GM23338 (cell line): Measurements from ENCODE around the gene RALGPS1. TPM values are rescaled to one million over a fixed set of nuclear protein-coding genes. Genes with fewer than 3 reads are reported as not detected.

Source experiments
- ATAC-seq: fragments of 200-7000 bp; cut with Tn5 transposase; 3 replicates; pipeline ENCODE4 v1.9.1; 2020
- DNase-seq: peaks from one replicate; pipeline ENCODE4 v3.0.0-alpha.2; 2015; ENCODE audit warnings: low spot score
- H2AFZ ChIP-seq: fragments of 200-600 bp; sonication (generic); 2 replicates; pipeline ENCODE4 v1.8.0; 2016; ENCODE audit warnings: antibody characterized with exemption, mild to moderate bottlenecking, moderate library complexity
- H3F3A ChIP-seq: fragments of 200-600 bp; sonication (generic); replicated peaks from 2 replicates; pipeline ENCODE4 v1.8.0; 2017; ENCODE audit warnings: antibody characterized with exemption, mixed run types, low read depth
- H3K27ac ChIP-seq: fragments of 200-600 bp; sonication (generic); 2 replicates; pipeline ENCODE4 v1.6.1; 2016; ENCODE audit warnings: low read depth
- H3K27me3 ChIP-seq: fragments of 200-600 bp; sonication (generic); 2 replicates; pipeline ENCODE4 v1.8.0; 2016; ENCODE audit warnings: mild to moderate bottlenecking, mixed run types, moderate library complexity; ENCODE audit not compliant: insufficient read depth
- H3K36me3 ChIP-seq: fragments of 200-600 bp; sonication (generic); 2 replicates; pipeline ENCODE4 v1.8.0; 2016; ENCODE audit warnings: mild to moderate bottlenecking; ENCODE audit not compliant: insufficient read depth
- H3K4me1 ChIP-seq: fragments of 200-600 bp; sonication (generic); 2 replicates; pipeline ENCODE4 v1.8.0; 2016; ENCODE audit warnings: mild to moderate bottlenecking, moderate library complexity; ENCODE audit not compliant: insufficient read depth
- H3K4me2 ChIP-seq: fragments of 200-600 bp; sonication (generic); 2 replicates; pipeline ENCODE4 v1.7.1; 2017; ENCODE audit warnings: mixed run types
- H3K4me3 ChIP-seq: fragments of 200-600 bp; sonication (generic); 2 replicates; pipeline ENCODE4 v1.6.1; 2016; ENCODE audit warnings: mixed run types
- H3K79me2 ChIP-seq: fragments of 200-600 bp; sonication (generic); replicated peaks from 2 replicates; pipeline ENCODE4 v1.8.0; 2017; ENCODE audit warnings: mild to moderate bottlenecking; ENCODE audit not compliant: insufficient read depth
- H3K9me2 ChIP-seq: fragments of 200-600 bp; sonication (generic); 2 replicates; pipeline ENCODE4 v1.8.0; 2017; ENCODE audit not compliant: insufficient read depth
- H4K20me1 ChIP-seq: fragments of 200-600 bp; sonication (generic); replicated peaks from 2 replicates; pipeline ENCODE4 v1.8.0; 2017; ENCODE audit warnings: mild to moderate bottlenecking; ENCODE audit not compliant: insufficient read depth
- H3K27ac Mint-ChIP-seq: 2 replicates; pipeline ENCODE4 v1.8.0; 2020; ENCODE audit warnings: inconsistent platforms, mild to moderate bottlenecking, moderate library complexity, mixed read lengths
- H3K27me3 Mint-ChIP-seq: 3 replicates; pipeline ENCODE4 v1.8.0; 2022; ENCODE audit warnings: low read depth, mild to moderate bottlenecking, moderate library complexity, mixed read lengths, inconsistent platforms; ENCODE audit not compliant: insufficient read depth, poor library complexity
- H3K36me3 Mint-ChIP-seq: 3 replicates; pipeline ENCODE4 v1.8.0; 2021; ENCODE audit warnings: low read depth, mild to moderate bottlenecking, inconsistent platforms, moderate library complexity, mixed read lengths
- H3K4me1 Mint-ChIP-seq: 3 replicates; pipeline ENCODE4 v1.8.0; 2020; ENCODE audit warnings: mild to moderate bottlenecking, inconsistent platforms, mixed read lengths
- H3K4me3 Mint-ChIP-seq: 3 replicates; pipeline ENCODE4 v1.8.0; 2021; ENCODE audit warnings: moderate library complexity, mild to moderate bottlenecking, inconsistent platforms, mixed read lengths
- H3K9me3 Mint-ChIP-seq: 3 replicates; pipeline ENCODE4 v1.8.0; 2020; ENCODE audit warnings: moderate library complexity, mild to moderate bottlenecking, inconsistent platforms, mixed read lengths
- EZH2phosphoT487 ChIP-seq: fragments of 200-600 bp; sonication (generic); IDR thresholded peaks from one replicate; pipeline ENCODE4 v1.8.1; 2018; ENCODE audit warnings: antibody characterized with exemption; ENCODE audit not compliant: unreplicated experiment
- JUNB ChIP-seq: IDR thresholded peaks from one replicate; pipeline ENCODE4 v1.6.1; 2016; ENCODE audit warnings: antibody characterized with exemption; ENCODE audit not compliant: unreplicated experiment
- STAT1 ChIP-seq: IDR thresholded peaks from one replicate; pipeline ENCODE4 v1.6.1; 2016; ENCODE audit warnings: antibody characterized with exemption; ENCODE audit not compliant: unreplicated experiment
- ZNF114 ChIP-seq: fragments of 250-450 bp; sonication (Bioruptor Pico); IDR thresholded peaks from 2 replicates; pipeline ENCODE4 v1.5.0; 2020; ENCODE audit warnings: mild to moderate bottlenecking, moderate library complexity
- ZNF331 ChIP-seq: fragments of 250-450 bp; sonication (Bioruptor Pico); IDR thresholded peaks from 2 replicates; pipeline ENCODE4 v1.5.0; 2020; ENCODE audit warnings: low read depth, mild to moderate bottlenecking, moderate library complexity
- ZNF462 ChIP-seq: fragments of 250-450 bp; sonication (Bioruptor Pico); IDR thresholded peaks from 2 replicates; pipeline ENCODE4 v1.5.0; 2020; ENCODE audit warnings: mild to moderate bottlenecking, moderate library complexity
- polyA plus RNA-seq: library from polyadenylated mRNA; unstranded; fragments of >200 nt; fragmentation: Nextera tagmentation; extraction: Ambion mirVana; gene quantifications from 2 replicates; pipeline ENCODE4 v1.2.1, GENCODE V29; 2016
- total RNA-seq: library from RNA; depleted of rRNA; stranded (reverse); fragments of >200 nt; shearing (Covaris generic); gene quantifications from 2 replicates; pipeline ENCODE4 v1.2.3, GENCODE V29; 2014

Gene RALGPS1
- total and polyA plus RNA-seq, 2 experiments from 2014 or later: 18.2 to 57.1 TPM

GRCh38 chr9:127197186-127197860 lies 282.7 kb downstream of the RALGPS1 start:
- peaks cover 9% of the 10 kb centered on the region for H3K27me3 Mint-ChIP-seq
- TF ChIP-seq ZNF331 (CRISPR knock-in tag) (no peak), STAT1 (no peak), ZNF462 (CRISPR knock-in tag) (no peak), JUNB (no peak), EZH2phosphoT487 (no peak), ZNF114 (CRISPR knock-in tag) (no peak)
- Histone ChIP-seq H3K4me1 (peaks cover 4% of the 10 kb centered on the region; the same call in 1 of the 2 replicates), H3K36me3 (no peaks in the 10 kb centered on the region), H3K27ac (no peak overlapping the region), H3F3A (no peaks in the 10 kb centered on the region), H3K4me3 (no peak overlapping the region), H2AFZ (no peak overlapping the region), H3K9me2 (no peaks in the 10 kb centered on the region), H3K27me3 (no peaks in the 10 kb centered on the region), H4K20me1 (no peaks in the 10 kb centered on the region), H3K4me2 (no peak overlapping the region), H3K79me2 (no peaks in the 10 kb centered on the region)
- H3K4me3 Mint-ChIP-seq: no peak overlapping the region
- DNase-seq: no peak
- no peaks in the 10 kb centered on the region for H3K9me3 Mint-ChIP-seq
- peaks cover 6% of the 10 kb centered on the region; the same call in 2 of the 3 replicates for H3K4me1 Mint-ChIP-seq
- peak overlapping the region; percentile 11; the same call in 1 of the 2 replicates for H3K27ac Mint-ChIP-seq
- no peak for ATAC-seq
- no peaks in the 10 kb centered on the region; the same call in 2 of the 3 replicates for H3K36me3 Mint-ChIP-seq
